ENCODE measurements around the gene UVSSA.
"Not testable (repeated sequence)": the region's sequence is repeated elsewhere in the genome, so short reads cannot be mapped to it uniquely, and the experiment has no call there.

The UVSSA gene

DNA sequence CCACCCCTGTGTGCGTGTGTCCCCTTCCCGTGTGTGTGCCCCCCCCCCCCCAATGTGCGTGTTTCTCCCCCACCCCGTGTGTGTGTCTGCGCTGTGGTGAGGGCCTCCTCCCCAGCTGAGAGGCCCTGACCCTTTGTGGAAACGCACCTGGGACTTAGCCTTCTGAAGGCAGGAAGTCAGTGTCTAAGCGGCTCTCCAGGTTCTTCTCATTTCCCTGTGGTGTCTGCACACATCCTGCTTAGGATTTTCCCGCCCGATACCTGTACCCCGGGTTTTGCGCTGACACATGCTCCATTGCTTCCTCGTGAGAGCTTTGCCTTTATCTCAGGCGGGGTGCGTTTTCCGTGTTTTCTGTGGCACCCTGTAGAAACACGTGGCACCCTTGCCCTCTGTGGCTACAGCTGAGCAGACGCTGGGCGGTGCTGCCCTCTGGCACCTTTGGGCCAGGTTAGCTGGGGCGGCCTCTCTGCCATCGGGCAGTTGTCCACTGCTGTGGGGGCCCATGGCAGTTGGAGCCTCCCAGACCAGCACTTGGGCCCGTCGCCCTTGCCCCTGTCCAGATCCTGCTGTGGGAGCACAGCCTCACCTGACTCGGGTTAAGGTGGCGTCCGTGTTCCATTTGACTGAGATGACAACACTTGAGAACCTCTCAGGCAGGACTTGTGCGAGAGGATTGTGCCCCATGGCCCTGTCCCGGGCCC is 31.0 kb upstream of the UVSSA start:
- DNase-seq = no peak

DNA sequence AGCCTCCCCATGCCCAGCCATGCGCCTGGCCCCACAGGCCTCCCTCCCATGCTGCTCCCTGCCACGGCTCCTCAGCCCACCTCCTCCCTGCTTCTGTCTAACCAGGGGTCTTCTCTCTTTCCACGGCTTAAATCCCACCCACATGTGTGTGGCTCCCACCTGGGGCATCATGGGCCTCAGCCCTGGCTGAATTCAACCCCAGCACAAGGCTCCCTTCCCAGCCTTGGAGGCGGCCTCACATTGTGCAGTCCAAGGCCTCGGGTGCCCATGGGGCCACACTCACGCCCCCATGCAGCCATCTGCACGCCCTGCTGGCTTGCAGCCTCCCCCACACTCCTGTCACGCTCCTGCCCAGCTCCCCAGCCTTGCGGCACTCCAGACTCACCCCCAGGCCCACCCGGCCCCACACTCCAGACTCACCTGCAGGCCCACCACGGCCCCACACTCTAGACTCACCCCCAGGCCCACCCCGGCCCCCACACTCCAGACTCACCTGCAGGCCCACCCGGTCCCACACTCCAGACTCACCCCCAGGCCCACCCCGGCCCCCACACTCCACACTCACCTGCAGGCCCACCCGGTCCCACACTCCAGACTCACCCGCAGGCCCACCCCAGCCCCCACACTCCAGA is 30.4 kb upstream of the UVSSA start:
- DNase-seq = no peak

DNA sequence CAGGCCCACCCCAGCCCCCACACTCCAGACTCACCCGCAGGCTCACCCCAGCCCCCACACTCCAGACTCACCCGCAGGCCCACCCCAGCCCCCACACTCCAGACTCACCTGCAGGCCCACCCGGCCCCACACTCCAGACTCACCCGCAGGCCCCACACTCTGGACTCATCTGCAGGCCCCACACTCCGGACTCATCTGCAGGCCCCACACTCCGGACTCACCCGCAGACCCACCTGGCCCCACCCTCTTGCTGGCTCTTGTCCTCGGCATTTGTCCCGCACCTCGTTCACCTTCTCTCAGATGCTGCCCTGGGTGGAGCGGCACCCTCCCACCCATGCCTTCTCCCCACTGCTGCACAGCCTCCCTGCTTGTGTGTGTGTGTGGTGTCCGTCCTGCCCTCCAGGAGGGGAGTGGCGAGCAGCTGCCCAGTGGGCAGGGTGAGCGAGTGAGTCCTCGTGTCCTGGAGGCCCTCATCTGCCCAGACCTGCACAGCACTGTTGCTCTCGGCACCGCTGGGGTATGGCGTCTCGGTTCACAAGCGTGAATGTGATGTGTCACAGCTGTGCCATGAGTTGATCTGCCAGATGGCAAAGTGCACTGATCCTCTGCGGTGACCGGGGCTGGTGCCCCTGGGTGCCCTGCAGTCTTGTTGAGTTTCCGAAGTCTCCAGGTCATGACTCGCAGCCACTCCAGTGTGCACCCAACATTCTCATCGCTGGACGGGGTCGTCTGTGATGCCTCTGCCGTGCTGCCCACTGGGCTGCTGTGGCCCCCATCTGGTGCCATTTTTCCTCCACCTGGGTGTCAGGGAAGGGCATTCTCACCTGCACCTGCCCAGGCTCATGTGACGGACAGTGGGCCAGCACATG is 29.6 kb upstream of the UVSSA start:
- DNase-seq = no peak

DNA sequence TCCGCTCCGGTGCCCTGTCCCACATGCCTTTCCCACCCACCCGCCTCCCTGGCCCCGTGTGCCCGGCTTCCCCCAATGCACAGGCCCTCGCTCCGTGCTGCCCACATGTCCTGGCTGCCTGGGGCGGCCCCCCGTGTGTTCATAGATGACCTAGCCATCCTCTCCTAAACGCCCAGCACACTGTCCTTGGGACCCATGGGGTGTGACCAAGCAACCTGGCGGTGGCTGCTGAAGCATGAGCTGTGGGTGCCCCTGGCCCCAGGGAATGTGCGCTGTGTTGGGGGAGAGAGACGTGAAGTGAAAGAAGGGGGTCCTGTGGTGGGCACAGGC is 29.0 kb upstream of the UVSSA start:
- DNase-seq = no peak

DNA sequence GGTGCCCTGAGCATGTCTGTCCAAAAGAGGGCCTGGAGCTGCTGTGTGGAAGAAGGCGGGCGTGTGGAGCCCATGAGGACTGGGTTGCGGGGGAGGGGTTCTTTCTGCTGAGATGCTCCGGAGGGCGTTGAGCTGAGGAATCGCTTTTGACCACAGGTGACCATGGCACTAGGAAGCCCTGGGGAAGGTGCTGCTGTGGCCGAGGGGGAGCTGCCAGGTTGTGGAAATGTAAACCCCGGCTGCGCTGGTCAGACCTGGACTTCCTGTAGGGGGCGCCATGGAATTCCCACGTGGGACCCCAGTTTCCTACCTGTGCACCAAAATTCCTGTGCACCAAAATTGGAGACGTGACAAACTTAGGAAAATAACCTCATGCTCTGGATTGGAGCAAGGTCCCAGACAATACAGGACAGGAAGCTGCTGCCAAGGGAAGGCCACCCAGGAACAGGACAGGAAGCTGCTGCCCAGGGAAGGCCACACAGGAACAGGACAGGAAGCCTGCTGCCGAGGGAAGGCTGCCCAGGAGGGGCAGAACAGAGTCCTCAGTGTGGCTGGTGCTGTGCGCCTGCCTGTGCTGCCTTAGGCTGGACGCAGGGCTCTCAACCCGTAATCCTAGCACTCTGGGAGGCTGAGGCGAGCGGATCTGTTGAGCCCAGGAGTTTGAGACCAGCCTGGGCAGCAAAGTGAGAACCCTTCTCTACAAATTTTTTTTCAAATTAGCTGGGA is 28.4 kb upstream of the UVSSA start:
- DNase-seq = no peak

DNA sequence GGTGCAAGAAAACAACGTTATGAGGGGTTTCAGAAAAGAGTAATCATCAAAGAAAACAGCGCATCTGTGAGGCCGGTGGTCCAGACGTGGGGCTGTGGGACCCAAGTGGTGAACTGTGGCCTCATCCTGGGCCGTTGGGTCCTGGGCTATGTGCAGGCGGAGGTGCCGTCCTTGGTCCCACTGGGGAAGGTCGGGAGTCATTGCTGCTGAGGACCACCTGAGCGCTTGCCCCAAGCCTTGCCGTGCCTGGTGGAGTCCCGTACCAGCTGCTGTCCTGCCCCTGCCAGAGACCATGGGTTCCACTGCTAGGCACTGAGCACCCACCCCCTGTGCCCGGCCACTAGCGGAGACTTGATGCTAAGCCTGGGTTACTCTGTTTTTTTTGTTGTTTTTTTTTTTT is 25.5 kb upstream of the UVSSA start:
- DNase-seq = no peak

DNA sequence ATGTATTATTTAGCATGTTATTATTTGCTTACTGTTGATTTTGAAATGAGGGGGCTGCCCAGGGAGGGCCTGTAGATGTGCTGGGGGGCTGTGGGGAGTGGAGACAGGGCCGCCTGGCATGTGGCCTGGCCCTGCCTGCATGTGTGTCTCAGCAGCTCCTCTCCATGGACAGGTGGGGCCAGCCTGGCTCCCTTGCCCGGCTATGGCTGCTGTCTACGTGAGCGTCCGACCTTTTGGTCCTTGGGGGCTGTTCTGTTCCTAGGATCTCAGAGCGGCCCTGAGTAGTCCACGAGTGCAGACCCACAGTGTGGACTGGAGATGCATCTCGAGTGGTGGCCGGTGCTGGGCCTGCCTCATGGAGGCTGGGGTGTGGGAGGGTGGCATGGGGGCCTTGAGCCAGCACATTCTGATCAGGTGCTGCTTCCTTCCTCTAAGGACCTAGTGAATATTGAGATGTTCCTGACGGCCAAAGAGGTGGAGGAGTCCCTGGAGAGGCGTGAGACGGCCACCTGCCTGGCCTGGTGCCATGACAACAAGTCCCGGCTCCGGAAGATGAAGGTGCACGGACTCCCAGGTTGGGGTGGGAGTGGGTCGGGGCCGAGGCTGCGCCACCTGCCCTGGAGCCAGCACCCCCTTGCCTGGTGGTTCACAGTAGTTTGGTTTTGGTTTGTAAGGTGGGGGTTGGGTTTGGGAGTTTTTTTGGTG is 24.9 kb upstream of the UVSSA start:
- DNase-seq = no peak

DNA sequence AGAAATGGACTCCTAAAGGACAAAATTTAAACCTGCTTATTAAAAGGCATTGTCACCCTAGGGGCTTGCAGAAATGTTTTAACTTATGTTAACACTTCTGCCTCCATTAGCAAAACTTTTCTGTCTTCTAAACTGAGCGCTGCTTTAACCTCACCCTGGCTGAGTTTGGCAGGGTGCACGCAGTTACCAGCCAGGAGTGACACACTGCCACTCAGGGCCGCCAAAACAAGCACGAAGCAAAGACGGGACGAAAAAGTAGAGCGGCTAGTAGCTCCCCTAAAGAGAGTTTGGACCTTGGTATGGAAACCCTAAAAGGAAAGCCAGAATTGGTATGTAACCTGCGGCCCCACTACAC is 23.8 kb upstream of the UVSSA start:
- DNase-seq = no peak

DNA sequence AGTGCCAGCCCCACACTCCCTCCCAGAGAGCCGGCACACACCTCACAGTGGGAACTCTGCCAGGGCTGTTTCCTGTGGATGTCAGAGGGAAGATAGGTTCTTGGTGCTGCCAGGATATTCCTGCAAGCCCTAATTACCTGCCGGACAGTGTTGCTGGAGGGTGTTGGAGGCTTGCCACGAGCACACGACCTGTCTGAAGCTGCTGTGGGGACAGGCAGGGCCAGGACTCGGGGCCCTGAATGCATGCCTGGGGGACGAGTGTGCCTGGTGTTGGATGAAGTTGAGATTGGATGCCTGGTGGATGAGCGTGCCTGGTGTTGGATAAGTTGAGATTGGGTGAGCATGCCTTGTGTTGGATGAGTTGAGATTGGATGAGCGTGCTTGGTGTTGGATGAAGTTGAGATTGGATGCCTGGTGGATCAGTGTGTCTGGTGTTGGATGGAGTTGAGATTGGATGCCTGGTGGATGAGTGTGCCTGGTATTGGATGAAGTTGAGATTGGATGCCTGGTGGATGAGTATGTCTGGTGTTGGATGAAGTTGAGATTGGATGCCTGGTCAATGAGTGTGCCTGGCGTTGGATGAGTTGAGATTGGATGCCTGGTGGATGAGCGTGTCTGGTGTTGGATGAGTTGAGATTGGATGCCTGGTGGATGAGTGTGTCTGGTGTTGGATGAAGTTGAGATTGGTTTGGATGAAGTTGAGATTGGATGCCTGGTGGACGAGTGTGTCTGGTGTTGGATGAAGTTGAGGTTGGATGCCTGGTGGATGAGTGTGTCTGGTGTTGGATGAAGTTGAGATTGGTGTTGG is 23.2 kb upstream of the UVSSA start:
- DNase-seq = no peak

DNA sequence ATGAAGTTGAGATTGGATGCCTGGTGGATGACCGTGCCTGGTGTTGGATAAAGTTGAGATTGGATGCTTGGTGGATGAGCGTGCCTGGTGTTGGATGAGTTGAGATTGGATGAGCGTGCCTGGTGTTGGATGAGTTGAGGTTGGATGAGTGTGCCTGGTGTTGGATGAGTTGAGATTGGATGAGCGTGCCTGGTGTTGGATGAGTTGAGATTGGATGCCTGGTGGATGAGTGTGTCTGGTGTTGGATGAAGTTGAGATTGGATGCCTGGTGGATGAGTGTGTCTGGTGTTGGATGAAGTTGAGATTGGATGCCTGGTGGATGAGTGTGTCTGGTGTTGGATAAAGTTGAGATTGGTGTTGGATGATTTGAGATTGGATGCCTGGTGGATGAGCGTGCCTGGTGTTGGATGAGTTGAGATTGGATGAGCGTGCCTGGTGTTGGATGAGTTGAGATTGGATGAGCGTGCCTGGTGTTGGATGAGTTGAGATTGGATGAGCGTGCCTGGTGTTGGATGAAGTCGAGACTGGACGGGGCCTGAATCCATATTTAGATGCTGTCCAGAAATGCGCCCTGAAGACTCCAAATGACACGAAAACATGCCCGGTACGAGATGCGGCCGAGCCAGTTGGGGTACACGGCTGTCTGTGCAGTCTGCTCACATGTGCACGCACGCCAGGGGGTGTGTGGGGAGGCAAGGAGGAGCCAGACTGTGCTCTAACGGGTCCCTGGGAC is 22.4 kb upstream of the UVSSA start:
- not testable (repeated sequence) for DNase-seq

DNA sequence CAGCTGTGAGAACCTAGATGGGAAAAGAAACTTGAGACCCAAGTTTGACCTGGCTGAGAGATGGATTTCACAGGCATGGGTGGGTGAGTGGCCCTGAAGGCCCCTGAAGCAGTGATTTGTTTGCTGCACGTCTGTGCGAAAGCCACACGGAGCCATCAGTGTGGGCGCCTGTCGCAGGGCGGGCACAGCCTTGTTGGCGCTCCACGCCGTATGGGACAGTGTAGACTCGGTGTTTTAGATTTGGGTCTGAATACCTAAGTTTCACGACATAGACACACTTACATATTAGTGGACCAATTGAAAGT is 21.9 kb upstream of the UVSSA start:
- DNase-seq = no peak

DNA sequence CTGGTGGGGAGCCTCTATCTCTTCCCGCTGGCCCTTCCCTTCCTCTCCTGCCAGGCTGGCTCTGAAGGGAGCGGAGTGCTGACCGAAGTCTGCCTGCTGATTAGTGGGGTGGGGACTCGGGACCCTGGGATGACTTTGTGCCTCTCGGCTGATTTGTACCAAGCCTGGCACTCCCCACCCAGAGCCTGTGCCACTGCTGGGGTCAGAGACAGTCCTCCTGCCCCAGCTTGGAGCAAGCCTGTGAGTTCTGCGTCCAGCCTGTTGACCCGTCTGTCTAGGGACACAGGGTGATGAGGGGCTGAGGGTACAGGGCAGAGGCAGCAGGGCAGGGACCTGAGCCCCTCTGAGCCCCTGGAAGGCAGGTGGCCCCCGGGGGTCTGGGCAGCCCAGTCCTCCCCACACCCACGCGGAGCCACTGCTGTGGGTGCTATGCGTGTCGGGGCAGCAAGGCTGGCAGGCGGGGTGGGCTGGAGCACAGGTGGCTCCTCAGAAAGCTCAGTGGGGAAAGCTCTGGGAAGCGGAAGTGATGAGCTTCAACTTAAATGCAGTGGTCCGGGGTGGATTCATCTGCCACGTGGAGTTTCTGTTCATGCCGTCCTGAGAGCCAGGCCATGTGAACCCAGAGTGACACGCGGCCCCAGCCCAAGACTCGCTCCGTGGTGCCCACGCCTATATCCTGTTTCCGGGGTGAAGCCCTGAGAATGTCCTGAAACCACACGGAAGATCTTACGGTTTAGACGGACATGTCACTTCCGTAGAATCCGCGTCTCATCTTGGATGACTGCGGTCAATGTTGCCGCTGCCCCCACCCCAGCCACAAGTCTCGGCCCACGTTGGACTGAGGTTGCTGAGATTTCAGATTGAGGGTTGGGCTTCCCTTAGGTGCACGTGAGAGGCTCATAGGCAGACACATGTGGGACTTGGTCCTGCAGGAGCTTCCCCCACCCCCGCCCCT is 21.1 kb upstream of the UVSSA start:
- DNase-seq = no peak

DNA sequence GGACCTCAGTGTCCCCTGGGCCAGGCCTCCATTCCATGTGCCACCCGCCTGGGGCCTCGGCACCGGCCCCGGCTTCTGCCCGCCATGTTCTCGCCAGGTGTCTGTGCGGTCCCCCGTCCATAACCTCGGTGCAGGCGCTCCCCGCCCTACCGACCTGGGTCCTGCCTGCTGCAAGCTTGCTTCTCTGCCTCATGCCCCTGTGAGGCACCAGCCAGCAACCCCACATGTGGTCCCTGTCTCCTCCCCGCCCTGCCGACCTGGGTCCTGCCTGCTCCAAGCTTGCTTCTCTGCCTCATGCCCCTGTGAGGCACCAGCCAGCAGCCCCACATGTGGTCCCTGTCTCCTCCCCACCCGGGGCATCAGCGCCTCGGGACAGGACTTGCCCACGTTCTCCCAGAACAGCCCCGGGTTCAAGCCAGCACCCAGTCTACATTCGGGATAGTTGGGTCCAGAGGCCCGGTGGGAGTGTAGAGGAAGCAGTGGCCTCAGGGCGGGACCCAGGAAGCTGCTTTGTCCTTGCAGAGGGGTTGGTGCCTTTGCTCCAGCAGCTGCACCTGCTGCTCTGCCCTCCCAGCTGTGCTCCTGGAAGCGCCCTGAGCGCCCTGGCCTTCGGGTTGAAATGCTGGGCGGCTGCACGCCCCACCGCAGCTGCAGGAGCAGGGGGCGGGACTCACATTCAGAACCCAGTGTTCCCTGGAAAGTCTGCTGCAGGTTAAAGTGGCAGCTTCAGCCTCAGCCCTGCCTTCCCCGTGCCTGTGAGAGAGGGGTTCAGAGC is 20.1 kb upstream of the UVSSA start:
- no peak for DNase-seq

DNA sequence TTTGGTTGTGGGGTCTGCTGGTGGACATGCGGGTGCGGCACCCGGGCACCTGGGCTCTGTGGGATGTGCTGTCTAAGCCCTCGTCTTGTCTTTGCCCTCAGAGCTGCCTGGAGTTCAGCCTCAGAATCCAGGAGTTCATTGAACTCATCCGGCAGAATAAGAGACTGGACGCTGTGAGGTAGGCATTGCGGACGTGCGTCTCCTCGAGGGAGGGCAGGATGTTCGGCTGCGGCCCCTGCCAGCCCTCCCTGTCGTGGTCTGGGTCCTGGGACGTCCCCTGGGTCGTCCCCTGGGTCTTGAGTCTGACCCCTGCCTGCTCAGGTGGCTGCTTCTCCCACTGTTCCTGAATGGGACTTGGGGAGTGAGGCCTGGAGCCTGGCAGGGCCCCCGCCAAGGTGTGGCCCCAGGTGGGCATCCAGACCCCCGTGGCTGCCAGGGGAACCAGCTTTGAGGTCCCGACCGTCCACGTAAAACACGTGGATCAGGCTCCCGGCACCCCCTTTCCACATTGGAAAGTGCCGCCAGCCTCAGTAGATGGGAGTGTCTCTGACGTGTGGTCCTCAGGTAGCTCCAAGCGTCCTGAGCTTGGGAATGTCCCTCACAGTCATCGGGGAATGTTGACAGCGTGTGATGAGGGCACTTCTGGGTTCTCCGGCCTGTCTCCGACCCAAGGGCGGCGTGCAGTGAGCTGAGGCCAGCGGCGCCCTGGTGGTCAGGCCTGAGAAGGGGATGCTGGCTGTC is 19.3 kb upstream of the UVSSA start:
- no peak for DNase-seq

DNA sequence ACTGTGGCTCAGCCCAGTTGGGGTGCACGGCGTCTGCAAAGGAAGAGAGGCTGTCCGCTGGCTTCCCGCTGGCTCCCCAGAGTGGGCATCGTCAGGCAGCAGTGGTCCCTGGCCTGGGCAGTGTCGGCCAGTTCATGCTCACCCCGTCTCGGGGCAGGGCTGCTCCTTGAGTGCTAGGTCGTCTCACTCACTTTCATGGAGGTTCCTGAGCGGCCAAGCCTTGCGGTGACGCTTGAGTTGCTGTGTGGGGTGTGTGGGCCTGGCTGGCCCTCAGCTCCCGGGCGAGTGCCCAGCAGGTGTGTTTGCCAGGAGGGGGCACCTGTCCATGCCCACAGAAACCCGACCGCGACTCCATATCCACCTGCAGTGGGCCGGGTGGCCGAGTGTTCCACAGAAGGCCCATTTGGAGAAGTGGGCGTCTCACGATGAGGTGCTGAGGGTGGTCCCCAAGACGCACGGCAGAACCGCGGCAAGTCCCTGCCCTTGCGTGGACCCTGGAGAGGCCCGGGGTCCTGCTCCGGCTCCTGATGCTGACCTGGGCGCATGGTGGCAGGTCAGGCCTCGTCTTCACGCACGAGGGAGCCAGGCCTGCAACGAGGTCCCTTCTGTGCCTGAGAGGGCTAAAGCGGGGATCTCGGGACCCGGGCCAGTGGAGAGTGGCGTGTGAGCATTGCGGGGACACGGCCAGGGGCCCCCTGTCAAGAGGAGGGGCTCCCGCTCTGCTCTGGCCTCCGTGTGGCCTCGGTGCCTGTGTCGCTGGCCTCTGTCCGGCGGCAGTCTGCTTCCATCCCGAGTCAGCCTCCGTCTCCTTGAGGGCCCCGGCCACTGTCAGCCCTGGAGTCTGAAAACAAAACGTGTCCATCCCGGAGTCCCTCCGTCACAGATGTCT is 18.5 kb upstream of the UVSSA start:
- no peak for DNase-seq
